ENCODE measurements around the gene METTL24.
"Not testable (repeated sequence)": the region's sequence is repeated elsewhere in the genome, so short reads cannot be mapped to it uniquely, and the experiment has no call there.

The METTL24 gene

DNA sequence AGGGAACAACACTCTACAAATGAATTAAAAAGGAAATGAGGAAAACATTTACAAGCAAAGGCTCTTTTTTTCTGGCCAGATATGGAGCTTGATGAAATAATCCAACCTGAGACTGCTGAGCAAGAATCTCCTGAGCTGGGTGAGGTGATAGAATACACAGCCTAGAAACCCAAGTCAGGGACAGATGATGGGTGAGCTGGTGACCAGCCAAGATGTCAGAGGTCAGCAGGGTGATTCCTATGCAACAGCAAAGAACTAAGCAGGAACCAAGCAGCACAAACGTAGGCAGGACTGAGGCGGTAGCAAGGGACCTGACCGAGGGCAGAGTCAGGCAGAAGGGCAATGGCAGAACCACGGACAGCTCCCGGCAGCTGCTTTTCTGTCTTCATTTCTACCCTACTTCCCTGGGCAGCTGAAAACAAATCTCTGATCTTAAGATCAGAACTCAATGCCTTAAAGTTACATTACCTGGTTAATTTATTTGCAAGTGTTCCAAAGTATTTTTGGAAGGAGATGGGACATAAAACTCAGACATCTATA lies 102.9 kb downstream of the METTL24 start:
- TF ChIP-seq, protein P1, sequence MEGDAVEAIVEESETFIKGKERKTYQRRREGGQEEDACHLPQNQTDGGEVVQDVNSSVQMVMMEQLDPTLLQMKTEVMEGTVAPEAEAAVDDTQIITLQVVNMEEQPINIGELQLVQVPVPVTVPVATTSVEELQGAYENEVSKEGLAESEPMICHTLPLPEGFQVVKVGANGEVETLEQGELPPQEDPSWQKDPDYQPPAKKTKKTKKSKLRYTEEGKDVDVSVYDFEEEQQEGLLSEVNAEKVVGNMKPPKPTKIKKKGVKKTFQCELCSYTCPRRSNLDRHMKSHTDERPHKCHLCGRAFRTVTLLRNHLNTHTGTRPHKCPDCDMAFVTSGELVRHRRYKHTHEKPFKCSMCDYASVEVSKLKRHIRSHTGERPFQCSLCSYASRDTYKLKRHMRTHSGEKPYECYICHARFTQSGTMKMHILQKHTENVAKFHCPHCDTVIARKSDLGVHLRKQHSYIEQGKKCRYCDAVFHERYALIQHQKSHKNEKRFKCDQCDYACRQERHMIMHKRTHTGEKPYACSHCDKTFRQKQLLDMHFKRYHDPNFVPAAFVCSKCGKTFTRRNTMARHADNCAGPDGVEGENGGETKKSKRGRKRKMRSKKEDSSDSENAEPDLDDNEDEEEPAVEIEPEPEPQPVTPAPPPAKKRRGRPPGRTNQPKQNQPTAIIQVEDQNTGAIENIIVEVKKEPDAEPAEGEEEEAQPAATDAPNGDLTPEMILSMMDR (IDR thresholded peaks at IDR 0.05; ENCODE audit: unreplicated experiment in 3 of 3) = no peak
- no peaks in the 10 kb centered on the region for H3K4me1 Mint-ChIP-seq
- H3K36me3 Mint-ChIP-seq (ENCODE audit: low read depth) = peaks cover 10% of the 10 kb centered on the region
- no peaks in the 10 kb centered on the region for H3K27me3 Mint-ChIP-seq (ENCODE audit: low read depth)
- no peak overlapping the region for H3K27ac Mint-ChIP-seq
- H3K9me3 Mint-ChIP-seq = peaks cover 11% of the 10 kb centered on the region
- no peak overlapping the region for H3K4me3 Mint-ChIP-seq

DNA sequence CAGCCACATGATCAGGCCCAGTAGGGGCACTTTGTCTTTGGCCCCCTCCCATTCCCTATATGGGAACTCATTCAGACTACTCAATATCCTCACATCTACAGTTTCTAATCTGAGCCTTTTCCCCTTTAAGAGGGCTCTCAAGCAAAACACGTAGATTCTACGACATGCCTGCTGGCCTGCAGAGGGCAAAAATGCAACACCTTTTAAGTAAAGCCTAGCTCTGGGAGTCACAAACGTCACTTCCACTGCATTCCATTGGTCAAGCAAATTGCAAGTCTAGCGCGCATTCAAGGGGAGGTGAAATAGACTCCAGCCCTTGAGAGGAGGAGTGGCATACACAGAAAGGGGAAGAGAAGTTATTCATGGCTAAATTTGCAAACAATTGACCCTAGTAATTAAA lies 107.3 kb downstream of the METTL24 start:
- no peaks in the 10 kb centered on the region for H3K36me3 Mint-ChIP-seq (ENCODE audit: low read depth)
- no peaks in the 10 kb centered on the region for H3K4me1 Mint-ChIP-seq
- no peak overlapping the region for H3K4me3 Mint-ChIP-seq
- no peaks in the 10 kb centered on the region for H3K27me3 Mint-ChIP-seq (ENCODE audit: low read depth)
- no peaks in the 10 kb centered on the region for H3K9me3 Mint-ChIP-seq
- H3K27ac Mint-ChIP-seq = no peak overlapping the region
- TF ChIP-seq, protein P1 (IDR thresholded peaks at IDR 0.05; ENCODE audit: unreplicated experiment in 3 of 3) = no peak

DNA sequence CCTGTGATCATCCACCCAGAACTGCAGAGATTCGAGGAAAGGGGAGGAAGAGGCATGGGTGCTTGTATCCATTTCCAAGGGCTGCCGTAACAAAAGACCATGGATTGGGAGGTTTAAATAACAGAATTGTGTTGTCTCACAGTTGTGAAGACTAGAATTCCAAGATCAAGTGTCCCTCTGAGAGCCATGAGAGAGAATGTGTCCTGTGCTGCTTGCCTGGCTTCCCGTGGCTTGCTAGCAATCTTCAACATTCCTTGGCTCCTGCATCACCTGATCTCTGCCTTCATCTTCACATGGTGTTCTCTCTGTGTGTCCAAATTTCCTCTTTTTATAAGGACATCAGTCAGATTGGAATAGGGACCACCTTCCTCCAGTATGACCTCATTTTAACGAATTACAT lies 108.1 kb downstream of the METTL24 start:
- Mint-ChIP-seq H3K9me3 (no peaks in the 10 kb centered on the region), H3K36me3 (ENCODE audit: low read depth) (no peaks in the 10 kb centered on the region), H3K4me1 (no peaks in the 10 kb centered on the region), H3K4me3 (no peak overlapping the region), H3K27me3 (ENCODE audit: low read depth) (no peaks in the 10 kb centered on the region), H3K27ac (no peak overlapping the region)
- TF ChIP-seq, protein P1 (IDR thresholded peaks at IDR 0.05; ENCODE audit: unreplicated experiment in 3 of 3) = no peak

DNA sequence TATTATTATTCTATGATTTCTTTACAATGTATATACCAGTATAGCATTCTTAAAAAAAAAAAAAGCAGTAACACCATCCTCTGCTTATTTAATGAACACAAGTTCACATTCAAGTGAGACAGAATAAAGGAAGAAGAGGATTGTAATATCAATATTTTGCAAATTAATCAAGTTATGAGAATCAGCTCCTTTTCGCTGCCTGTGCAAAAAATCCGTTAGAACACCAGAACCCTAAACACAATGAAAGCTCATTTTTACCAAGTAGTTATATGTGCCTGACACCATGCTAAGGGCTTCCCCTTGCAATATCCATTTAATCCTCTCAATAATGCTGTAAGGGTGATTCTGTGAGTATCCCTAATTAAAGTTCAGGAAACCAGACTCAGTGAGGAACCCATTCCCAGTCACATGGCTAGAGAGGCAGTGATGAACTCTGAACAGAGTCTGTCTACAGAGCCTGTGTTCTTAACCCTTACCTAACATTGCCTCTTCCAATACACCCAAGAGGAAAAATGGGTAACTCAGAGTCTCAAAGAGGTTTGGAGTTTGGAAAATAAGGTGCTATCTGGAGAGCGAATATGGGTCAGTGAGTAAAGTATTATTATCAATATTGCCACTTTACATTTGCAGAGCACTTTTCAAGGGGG lies 111.1 kb downstream of the METTL24 start:
- Mint-ChIP-seq H3K27me3 (ENCODE audit: low read depth) (no peaks in the 10 kb centered on the region), H3K4me1 (no peaks in the 10 kb centered on the region), H3K36me3 (ENCODE audit: low read depth) (peaks cover 11% of the 10 kb centered on the region), H3K4me3 (no peak overlapping the region), H3K27ac (no peak overlapping the region), H3K9me3 (no peaks in the 10 kb centered on the region)
- TF ChIP-seq, protein P1 (IDR thresholded peaks at IDR 0.05; ENCODE audit: unreplicated experiment in 3 of 3) = no peak

DNA sequence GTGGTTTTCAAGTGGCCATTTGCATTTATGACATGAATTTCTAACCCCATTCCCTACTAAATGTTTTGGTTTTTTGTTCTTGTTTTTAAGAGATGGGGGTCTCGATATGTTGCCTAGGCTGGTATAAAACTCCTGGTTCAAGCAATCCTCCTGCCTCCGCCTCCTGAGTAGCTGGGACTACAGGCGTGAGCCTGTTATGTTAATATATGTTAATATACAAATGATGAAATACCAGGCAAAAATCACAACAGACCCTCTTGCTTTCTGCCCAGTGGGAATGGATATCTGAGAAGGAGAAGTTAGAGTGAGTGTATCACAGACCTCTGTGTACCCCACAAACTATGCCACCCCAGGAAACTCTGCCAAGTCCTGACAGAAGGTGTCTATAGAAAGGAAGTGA lies 111.8 kb downstream of the METTL24 start:
- Mint-ChIP-seq H3K27ac (no peak overlapping the region), H3K4me3 (no peak overlapping the region), H3K27me3 (ENCODE audit: low read depth) (no peaks in the 10 kb centered on the region), H3K4me1 (no peaks in the 10 kb centered on the region), H3K9me3 (no peaks in the 10 kb centered on the region), H3K36me3 (ENCODE audit: low read depth) (peaks cover 11% of the 10 kb centered on the region)
- TF ChIP-seq, protein P1 (IDR thresholded peaks at IDR 0.05; ENCODE audit: unreplicated experiment in 3 of 3) = no peak

DNA sequence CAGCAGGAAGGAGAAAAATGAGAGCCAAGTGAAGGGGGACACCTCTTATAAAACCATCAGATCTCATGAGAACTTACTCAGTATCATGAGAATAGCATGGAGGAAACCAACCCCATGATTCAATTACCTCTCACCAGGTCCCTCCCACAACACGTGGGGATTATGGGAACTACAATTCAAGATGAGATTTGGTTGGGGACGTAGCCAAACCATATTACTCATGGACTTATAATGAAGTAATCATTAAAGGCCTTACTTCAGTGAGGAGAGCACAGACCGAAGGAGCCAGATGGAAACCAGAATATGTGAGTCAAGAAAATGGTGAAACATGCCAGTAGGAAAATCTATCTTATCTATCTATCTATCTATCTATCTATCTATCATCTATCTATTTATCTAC lies 113.5 kb downstream of the METTL24 start:
- H3K27me3 Mint-ChIP-seq (ENCODE audit: low read depth); H3K4me1 Mint-ChIP-seq; H3K27ac Mint-ChIP-seq; H3K4me3 Mint-ChIP-seq; H3K9me3 Mint-ChIP-seq: not testable (repeated sequence)
- H3K36me3 Mint-ChIP-seq (ENCODE audit: low read depth) = peaks cover 11% of the 10 kb centered on the region

All from nephron (organoid).